GM19328 (cell line): ENCODE data around the gene AGPAT3.

Experiments used
- ATAC-seq: cut with Tn5 transposase; IDR thresholded peaks from one replicate; pipeline ENCODE4 v1.9.1; 2021; ENCODE audit warnings: mild to moderate bottlenecking, moderate library complexity; ENCODE audit not compliant: unreplicated experiment

Gene AGPAT3

DNA sequence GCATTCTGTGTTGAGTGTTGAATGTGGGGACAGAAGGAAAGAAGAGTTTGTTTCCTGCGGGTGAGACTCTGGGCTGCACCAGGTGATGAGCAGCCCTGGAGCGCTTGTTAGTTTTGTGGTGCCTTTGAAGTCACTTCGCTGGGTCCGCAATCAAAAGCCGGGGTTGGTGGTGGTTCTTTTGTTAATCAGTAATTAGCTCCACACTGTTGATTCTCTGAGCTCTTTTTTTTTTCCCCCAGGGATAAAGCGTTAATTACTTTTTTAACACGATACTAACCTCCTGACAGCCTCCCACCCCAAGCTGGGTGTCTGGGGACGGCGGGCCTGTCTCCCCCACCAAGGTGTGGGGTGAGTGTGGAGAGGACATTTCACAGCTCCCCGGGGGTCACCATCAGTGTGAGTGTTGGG is 56.6 kb downstream of the AGPAT3 start:
- no peak for ATAC-seq

GRCh38 chr21:43921979-43922945 is 57.2 kb downstream of the AGPAT3 start:
- ATAC-seq: no peak

GRCh38 chr21:43922949-43923348 is 57.9 kb downstream of the AGPAT3 start:
- ATAC-seq: no peak

DNA sequence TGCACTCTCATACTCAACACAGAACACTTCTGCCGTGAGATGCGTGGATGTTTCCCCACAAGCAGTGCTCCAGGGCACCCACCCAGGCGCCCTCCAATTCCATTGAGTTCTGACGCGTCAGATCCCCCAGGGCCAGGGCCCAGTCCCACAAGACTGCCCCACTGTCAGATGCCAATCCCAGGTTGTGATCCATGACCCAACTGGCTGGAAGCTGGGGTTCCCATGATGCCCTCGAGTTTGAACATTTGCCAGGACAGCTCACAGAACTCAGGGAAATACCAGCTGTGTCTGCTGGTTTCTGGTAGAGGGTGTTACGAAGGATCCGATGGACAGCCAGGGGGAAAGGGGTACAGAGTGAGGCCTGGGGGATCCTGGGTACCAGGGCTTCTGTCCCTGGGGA is 58.4 kb downstream of the AGPAT3 start:
- no peak for ATAC-seq

- no peak for ATAC-seq
Measured at GRCh38 chr21:43924421-43925095, 59.5 kb downstream of the AGPAT3 start.

DNA sequence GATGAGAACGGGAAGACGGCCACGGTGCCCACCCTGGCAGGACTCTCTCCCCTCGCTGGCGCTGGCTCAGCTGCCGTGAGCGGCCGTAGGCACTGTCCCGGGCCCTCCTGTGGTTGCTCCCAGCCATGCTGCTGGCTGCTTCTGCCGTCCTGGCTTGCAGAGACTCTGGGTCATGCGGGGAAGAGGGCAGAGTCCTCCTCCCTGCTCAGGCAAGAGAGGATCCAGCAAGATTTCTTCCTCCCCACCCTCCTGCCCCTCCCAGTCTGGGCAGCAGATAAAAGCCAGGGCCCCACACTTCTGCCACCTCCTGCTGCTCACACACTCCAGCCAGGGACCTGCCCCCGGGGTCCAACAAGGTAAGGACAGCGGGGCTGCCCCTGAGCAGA is 60.1 kb downstream of the AGPAT3 start:
- no peak for ATAC-seq

- ATAC-seq: no peak
Measured at GRCh38 chr21:43925609-43926008, 60.6 kb downstream of the AGPAT3 start.

DNA sequence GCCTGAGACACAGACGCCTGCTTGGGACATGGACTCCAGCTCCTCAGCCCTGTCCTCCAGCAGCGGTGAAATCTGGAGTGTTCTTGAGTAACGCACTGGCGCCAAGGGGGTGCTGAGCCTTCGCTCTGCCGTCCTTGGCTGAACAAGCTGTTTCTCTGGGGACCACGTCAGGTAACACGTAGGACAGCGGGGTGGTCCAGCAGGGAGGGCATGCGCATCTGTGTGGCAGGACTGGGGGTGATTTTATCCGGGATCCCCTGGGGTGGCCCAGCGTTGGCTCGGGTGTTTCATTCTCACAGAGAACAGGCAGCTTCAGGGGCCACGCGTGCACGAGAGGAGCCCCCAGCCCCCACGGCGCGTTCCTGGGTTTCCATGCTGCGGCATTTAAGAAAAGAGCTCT is 61.2 kb downstream of the AGPAT3 start:
- no peak for ATAC-seq

GRCh38 chr21:43927591-43928221 is 62.7 kb downstream of the AGPAT3 start:
- ATAC-seq: no peak

- no peak for ATAC-seq
Measured at GRCh38 chr21:43928222-43929125, 63.5 kb downstream of the AGPAT3 start.

DNA sequence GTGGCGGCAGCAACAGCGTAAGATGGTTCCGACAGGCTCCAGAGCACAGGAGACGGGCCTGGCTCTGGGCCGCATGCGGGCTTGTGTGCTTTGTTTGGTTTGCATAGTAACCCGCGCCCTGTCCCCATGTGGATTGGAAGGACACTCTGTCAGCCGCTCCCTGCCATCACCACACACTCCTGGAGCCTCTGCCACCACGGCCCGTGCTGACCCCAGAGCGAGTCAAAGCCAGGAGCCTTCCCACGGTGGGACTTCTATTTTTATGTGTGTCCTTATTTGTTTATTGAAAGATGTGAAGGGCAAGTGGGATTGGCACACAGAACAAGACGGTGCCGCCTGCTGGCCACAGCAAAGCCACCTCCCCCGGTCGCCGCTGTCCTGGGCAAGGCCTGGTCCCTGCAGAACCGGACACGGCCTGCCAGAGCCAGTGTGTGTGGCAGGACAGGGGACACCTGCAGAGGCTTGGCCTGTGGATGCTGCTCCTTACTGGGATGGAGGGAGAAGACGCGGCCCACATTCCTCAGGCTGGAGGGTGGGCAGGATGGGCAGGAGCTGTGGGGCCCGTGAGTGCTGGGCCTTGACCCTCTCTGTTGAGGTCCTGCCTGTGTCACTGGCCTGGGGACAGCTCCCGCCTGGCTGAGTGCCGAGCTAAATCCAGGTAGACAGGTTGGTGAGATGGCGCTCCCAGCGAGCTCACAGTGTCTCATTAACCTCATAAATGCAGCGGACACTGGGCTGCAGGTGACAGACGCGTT is 64.4 kb downstream of the AGPAT3 start:
- no peak for ATAC-seq

- no peak for ATAC-seq
Measured at GRCh38 chr21:43930074-43930847, 65.2 kb downstream of the AGPAT3 start.

DNA sequence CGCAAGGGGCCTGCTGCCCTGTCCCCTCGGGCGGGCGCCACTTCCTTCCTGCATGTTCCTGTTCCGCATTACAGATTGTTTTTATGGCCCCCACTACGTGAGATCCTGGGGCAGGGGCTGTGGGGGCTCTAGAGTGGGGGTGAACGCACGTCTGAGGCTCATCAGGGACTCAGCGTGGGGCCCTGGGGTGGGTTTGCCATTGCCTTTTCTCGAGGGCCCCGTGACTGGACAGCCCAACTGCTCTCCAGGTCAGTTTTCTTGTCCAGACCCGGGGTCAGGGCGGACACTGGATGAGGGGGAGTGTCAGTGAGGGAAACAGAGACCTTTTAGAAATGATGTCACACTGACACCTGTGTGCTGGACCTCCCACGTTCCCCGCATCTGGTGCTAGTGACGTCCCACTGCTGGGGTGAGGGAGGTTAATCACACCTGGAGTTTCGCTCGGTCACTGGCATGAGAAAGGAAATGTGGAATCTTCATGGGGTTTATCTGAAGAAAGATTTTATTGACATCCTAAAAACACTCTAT is 65.9 kb downstream of the AGPAT3 start:
- no peak for ATAC-seq

DNA sequence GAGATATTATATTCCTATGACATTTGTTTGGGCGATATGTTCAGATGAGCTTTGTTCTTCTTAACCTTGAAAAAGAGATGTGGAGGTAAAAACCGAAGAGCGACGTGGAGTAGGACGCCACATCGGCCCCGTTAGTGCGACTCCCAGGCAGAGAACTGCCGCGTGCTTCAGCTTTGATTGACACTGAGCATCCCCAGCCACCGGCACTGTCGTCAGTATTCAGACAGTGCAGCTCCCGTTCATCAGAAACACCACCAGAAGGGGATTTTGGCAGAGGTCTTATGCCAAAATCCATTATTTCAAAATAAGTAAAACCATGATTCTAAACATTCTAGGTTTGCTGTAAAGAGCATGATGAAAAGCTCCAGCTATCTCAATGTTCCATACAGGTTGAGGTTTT is 66.5 kb downstream of the AGPAT3 start:
- no peak for ATAC-seq

DNA sequence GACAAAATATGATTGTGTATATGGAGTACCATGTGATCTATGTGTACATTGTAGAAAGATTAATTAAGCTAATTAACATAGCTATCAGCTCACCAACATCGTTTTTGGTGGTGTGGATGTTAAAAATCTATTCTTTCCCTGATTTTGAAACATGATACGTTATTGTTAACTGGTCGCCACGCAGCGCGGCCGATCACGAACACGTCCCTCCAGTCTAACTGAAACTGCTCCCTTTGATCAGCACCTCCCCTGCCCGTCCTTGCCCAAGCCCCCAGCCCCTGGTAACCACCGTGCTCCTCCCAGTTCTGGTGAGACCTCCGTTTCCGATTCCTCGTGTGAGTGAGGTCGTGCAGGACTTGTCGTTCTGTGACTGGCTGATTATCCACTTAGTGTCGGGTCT is 67.0 kb downstream of the AGPAT3 start:
- no peak for ATAC-seq

- ATAC-seq: no peak
Measured at GRCh38 chr21:43933199-43933598, 68.2 kb downstream of the AGPAT3 start.

GRCh38 chr21:43933680-43934079 is 68.7 kb downstream of the AGPAT3 start:
- ATAC-seq: no peak

DNA sequence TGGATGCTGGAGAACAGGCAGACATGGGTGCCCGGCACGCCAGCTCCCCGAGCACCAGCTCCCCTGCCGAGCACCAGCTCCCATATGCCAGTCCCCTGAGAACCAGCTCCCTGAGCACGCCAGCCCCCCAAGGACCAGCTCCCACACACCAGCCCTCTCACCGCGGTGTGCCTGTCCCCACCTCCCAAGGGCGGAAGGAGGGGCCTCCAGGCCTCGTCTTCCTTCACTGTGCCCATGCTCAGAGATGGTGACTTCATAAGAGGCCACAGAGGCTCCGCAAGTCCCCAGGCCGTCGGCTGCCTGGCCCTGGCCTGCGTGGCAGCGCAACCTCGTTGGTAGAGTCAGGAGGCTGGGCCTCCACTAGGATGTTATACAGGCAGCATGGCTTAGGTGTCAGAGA is 69.1 kb downstream of the AGPAT3 start:
- no peak for ATAC-seq
